ENCODE results near the gene FAM222B.

- TF ChIP-seq, protein P1, sequence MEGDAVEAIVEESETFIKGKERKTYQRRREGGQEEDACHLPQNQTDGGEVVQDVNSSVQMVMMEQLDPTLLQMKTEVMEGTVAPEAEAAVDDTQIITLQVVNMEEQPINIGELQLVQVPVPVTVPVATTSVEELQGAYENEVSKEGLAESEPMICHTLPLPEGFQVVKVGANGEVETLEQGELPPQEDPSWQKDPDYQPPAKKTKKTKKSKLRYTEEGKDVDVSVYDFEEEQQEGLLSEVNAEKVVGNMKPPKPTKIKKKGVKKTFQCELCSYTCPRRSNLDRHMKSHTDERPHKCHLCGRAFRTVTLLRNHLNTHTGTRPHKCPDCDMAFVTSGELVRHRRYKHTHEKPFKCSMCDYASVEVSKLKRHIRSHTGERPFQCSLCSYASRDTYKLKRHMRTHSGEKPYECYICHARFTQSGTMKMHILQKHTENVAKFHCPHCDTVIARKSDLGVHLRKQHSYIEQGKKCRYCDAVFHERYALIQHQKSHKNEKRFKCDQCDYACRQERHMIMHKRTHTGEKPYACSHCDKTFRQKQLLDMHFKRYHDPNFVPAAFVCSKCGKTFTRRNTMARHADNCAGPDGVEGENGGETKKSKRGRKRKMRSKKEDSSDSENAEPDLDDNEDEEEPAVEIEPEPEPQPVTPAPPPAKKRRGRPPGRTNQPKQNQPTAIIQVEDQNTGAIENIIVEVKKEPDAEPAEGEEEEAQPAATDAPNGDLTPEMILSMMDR (IDR thresholded peaks at IDR 0.05) = no peak
- no peak for TF ChIP-seq POLR2A (IDR thresholded peaks at IDR 0.05)
These were observed 23.6 kb upstream of the FAM222B start for GRCh38 chr17:28865946-28866752.
